ENCODE results near the gene WDR1.

Gene WDR1

GRCh38 chr4:10101671-10102473, 14.7 kb downstream of the WDR1 start:
- no peak overlapping the region for H3K27ac ChIP-seq
- TF ChIP-seq ZFX (IDR thresholded peaks at IDR 0.05), result no peak
- TF ChIP-seq, protein P1, sequence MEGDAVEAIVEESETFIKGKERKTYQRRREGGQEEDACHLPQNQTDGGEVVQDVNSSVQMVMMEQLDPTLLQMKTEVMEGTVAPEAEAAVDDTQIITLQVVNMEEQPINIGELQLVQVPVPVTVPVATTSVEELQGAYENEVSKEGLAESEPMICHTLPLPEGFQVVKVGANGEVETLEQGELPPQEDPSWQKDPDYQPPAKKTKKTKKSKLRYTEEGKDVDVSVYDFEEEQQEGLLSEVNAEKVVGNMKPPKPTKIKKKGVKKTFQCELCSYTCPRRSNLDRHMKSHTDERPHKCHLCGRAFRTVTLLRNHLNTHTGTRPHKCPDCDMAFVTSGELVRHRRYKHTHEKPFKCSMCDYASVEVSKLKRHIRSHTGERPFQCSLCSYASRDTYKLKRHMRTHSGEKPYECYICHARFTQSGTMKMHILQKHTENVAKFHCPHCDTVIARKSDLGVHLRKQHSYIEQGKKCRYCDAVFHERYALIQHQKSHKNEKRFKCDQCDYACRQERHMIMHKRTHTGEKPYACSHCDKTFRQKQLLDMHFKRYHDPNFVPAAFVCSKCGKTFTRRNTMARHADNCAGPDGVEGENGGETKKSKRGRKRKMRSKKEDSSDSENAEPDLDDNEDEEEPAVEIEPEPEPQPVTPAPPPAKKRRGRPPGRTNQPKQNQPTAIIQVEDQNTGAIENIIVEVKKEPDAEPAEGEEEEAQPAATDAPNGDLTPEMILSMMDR (conservative IDR thresholded peaks at IDR 0.05), result no peak

DNA sequence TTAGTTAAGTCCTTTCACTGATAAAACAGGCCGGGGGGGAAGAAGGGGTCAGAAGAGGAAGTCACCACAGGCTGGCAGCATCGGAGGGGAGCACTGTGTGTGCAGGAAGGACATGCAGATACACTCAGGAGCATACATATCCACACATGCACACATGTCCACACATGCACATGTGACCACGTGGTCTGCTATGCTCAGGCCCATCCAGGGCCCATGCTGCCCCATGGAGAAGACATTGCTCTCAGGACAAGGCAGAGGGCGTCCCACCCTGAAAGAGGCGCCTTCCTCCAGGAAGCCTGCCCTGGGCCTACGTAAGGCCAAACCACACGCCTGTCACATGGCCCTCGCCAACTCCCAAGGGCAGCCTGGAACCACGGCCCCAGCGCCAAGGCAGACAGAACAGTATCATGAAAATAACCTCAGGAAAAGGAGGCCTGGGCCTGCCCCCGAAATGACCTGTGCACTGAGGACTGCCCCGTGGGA, 15.8 kb downstream of the WDR1 start:
- TF ChIP-seq ZFX (IDR thresholded peaks at IDR 0.05), result no peak
- TF ChIP-seq, protein P1 (conservative IDR thresholded peaks at IDR 0.05), result no peak
- no peak overlapping the region for H3K27ac ChIP-seq

GRCh38 chr4:10099499-10100325, 16.9 kb downstream of the WDR1 start:
- H3K27ac ChIP-seq, result no peak overlapping the region
- no peak for TF ChIP-seq ZFX (IDR thresholded peaks at IDR 0.05)
- TF ChIP-seq, protein P1 (conservative IDR thresholded peaks at IDR 0.05), result no peak

DNA sequence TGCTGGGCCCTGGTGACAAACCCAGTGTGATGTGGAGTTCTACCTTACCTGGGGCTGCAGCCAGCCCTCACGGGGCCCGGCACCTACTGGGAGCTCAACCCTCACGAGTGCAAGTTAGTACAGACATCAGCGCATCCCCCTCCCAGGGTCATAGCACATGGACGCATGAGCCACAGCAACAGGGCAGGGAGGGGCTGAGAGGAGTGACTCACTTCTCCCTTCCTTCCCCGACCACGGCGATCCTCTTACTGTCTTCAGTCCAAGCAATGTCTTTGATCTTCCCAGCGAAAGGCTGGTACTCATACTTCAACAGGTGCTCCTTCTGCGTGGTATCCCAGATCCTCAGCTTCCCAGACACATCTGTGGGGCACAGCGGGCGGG, 17.8 kb downstream of the WDR1 start:
- no peak overlapping the region for H3K27ac ChIP-seq
- TF ChIP-seq, protein P1 (conservative IDR thresholded peaks at IDR 0.05), result no peak

DNA sequence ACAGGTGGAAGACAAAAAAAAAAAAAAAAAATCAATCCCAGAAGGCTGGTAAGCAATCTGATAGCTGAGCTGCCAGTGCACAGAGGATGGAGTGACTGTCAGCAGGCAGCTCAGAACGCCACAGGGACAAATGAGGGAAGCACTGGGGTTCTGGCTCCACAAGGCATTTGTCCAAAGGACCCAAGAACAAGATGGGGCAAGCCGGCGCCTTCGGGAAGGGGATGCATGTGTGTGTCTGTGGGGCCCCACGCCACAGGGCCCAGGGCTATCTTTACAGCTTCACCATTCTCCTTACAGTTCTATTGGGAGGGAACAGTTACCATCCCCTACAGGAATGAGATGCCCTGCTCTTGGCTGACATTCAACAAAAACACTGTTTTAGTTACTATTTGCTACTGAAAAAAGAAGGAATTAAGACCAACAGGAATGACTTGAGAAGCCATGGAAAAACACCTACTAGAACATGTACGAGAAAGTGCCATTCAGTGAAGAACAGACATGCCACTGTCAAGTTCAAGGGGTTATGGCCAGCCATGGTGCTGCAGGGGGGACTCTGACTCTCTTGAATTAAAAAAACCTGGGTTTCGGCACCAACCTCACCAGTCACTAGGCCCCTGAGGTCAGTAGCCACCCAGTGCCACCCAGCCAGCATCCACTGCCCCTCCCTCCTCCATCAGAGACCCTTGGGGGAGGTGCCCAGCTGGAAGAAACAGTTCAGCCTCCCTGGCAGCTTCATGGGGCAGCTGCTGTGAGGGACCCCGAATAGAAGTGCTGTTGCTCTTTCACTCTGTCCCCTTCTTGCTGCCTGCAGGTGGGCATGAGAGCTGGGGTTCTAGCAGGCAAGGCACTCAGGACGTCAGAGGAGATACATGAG, 18.5 kb downstream of the WDR1 start:
- H3K27ac ChIP-seq, result no peak overlapping the region
- TF ChIP-seq, protein P1 (conservative IDR thresholded peaks at IDR 0.05), result no peak
- no peak for TF ChIP-seq ZFX (IDR thresholded peaks at IDR 0.05)

GRCh38 chr4:10096978-10097335, 19.6 kb downstream of the WDR1 start:
- H3K27ac ChIP-seq, result no peak overlapping the region
- TF ChIP-seq, protein P1 (conservative IDR thresholded peaks at IDR 0.05), result no peak
- TF ChIP-seq ZFX (IDR thresholded peaks at IDR 0.05), result no peak

Measured in C4-2B (cell line).